Tibial artery (tissue), 4 donors: ENCODE results near the gene WDR7.

Source experiments
- DNase-seq, 2 donors: peaks; one replicate each; pipeline ENCODE4 v3.0.0-alpha.2; 2019
- H3K27ac ChIP-seq, 2 donors: fragments of 200-600 bp; sonication (generic) in 1 of 2; 1 replicate in 1 of 2; 2 replicates in 1 of 2; pipeline ENCODE4 v1.5.1; 2018 to 2019; ENCODE audit warnings: mild to moderate bottlenecking in 1 of 2
- H3K27me3 ChIP-seq, 2 donors: fragments of 200-600 bp; sonication (generic) in 1 of 2; one replicate each; pipeline versions ENCODE4 v1.5.1 to v1.6.0; 2016 to 2019
- H3K36me3 ChIP-seq, 3 donors: fragments of 200-600 bp; sonication (generic) in 2 of 3; one replicate each; pipeline ENCODE4 v1.5.1; 2016 to 2019; ENCODE audit warnings: mild to moderate bottlenecking in 2 of 3
- H3K4me1 ChIP-seq, 4 donors: fragments of 200-600 bp; sonication (generic) in 2 of 4; 1 replicate in 3 of 4; 2 replicates in 1 of 4; pipeline ENCODE4 v1.5.1; 2016 to 2019
- H3K4me3 ChIP-seq, 2 donors: fragments of 200-600 bp; sonication (generic) in 1 of 2; 1 replicate in 1 of 2; 2 replicates in 1 of 2; pipeline ENCODE4 v1.5.1; 2018 to 2019; ENCODE audit warnings: mild to moderate bottlenecking in 2 of 2
- H3K9me3 ChIP-seq, 3 donors: fragments of 200-600 bp; sonication (generic) in 1 of 3; one replicate each; pipeline ENCODE4 v1.5.1; 2016 to 2019
- intact Hi-C: fragments of 100-400 bp; cut with DNase I; formaldehyde crosslinking; loops from one replicate; pipeline ENCODE4 v1.15.0; 2023; ENCODE audit warnings: low total_unique reads
- TF ChIP-seq, protein P1 (sequence below), 2 experiments: fragments of 200-600 bp in 1 of 2; fragments of 450-650 bp in 1 of 2; IDR thresholded peaks; one replicate each; pipeline ENCODE4 v1.5.1; 2017 to 2019; ENCODE audit warnings: antibody characterized with exemption in 2 of 2, mild to moderate bottlenecking in 1 of 2, moderate library complexity in 1 of 2

Gene WDR7

DNA sequence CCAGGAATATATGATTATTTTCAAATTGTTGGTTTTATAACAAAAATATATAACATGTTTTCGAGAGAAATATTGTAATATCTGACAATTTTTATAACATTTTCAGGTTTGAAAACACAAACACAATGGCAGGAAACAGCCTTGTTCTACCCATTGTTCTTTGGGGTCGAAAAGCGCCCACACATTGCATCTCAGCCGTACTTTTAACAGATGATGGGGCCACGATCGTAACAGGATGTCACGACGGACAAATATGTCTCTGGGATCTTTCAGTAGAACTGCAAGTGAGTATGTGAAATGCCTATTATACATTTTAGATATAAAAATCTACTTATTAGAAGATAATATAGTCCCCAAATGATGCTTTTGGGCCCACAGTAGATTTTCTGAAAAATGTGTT, 21.2 kb downstream of the WDR7 start:
- no peak for DNase-seq
- intact Hi-C loops: no loop called here
- no peak overlapping the region for H3K27ac ChIP-seq
- H3K36me3 ChIP-seq: peaks cover 0 to 9% (median 6%) of the 10 kb centered on the region in 3 donors
- no peak overlapping the region for H3K4me3 ChIP-seq
- H3K4me1 ChIP-seq: no peaks in the 10 kb centered on the region
- no peaks in the 10 kb centered on the region for H3K27me3 ChIP-seq
- no peaks in the 10 kb centered on the region for H3K9me3 ChIP-seq
- TF ChIP-seq, protein P1, sequence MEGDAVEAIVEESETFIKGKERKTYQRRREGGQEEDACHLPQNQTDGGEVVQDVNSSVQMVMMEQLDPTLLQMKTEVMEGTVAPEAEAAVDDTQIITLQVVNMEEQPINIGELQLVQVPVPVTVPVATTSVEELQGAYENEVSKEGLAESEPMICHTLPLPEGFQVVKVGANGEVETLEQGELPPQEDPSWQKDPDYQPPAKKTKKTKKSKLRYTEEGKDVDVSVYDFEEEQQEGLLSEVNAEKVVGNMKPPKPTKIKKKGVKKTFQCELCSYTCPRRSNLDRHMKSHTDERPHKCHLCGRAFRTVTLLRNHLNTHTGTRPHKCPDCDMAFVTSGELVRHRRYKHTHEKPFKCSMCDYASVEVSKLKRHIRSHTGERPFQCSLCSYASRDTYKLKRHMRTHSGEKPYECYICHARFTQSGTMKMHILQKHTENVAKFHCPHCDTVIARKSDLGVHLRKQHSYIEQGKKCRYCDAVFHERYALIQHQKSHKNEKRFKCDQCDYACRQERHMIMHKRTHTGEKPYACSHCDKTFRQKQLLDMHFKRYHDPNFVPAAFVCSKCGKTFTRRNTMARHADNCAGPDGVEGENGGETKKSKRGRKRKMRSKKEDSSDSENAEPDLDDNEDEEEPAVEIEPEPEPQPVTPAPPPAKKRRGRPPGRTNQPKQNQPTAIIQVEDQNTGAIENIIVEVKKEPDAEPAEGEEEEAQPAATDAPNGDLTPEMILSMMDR (IDR thresholded peaks at IDR 0.05): no peak

DNA sequence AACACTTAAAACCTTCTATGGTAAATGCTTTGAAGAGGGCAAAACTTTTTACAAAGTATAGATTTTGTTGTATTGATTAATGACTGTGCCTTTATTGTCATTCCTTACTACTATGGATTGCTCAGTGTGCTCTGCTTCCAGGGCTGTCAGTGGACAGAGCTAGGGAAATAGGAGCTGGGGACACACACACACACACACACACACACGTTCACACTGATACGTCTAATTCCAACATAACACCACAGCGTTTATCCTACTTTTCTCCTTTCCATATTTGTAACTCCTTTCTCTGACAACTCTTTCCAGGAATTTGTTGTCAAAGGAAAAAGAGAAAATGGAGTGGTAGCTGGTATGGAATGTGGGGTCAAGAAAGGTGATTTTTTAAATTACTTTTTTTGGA, 21.8 kb downstream of the WDR7 start:
- no peaks in the 10 kb centered on the region for H3K4me1 ChIP-seq
- DNase-seq: no peak
- H3K4me3 ChIP-seq: no peak overlapping the region
- no peaks in the 10 kb centered on the region for H3K9me3 ChIP-seq
- H3K27me3 ChIP-seq: no peaks in the 10 kb centered on the region
- H3K36me3 ChIP-seq: peaks cover 0 to 9% (median 6%) of the 10 kb centered on the region in 3 donors
- intact Hi-C loops: no loop called here
- H3K27ac ChIP-seq: no peak overlapping the region
- TF ChIP-seq, protein P1 (IDR thresholded peaks at IDR 0.05): no peak

DNA sequence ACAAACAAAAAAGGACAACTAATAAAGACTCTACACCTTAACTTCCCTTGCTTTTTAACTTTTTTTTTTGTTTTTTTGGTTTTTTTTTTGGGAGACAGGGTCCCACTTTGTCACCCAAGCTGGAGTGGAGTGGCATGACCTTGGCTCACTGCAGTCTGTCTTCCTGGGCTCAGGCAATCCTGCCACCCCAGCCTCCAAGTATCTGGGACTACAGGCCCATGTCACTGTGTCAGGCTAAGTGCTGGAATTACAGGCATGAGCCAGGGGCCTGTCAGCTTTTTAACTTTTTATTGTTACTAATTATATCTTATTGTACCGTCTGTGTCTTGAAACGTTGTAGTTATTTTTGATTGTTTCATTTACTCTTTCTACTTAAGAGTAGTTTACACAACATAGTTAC, 25.5 kb downstream of the WDR7 start:
- H3K4me3 ChIP-seq: no peak overlapping the region
- intact Hi-C loops: no loop called here
- TF ChIP-seq, protein P1 (IDR thresholded peaks at IDR 0.05): no peak
- DNase-seq: no peak
- H3K27ac ChIP-seq: no peak overlapping the region
- H3K36me3 ChIP-seq: peaks cover 0 to 9% (median 6%) of the 10 kb centered on the region in 3 donors
- no peaks in the 10 kb centered on the region for H3K9me3 ChIP-seq
- H3K27me3 ChIP-seq: no peaks in the 10 kb centered on the region
- H3K4me1 ChIP-seq: no peaks in the 10 kb centered on the region

DNA sequence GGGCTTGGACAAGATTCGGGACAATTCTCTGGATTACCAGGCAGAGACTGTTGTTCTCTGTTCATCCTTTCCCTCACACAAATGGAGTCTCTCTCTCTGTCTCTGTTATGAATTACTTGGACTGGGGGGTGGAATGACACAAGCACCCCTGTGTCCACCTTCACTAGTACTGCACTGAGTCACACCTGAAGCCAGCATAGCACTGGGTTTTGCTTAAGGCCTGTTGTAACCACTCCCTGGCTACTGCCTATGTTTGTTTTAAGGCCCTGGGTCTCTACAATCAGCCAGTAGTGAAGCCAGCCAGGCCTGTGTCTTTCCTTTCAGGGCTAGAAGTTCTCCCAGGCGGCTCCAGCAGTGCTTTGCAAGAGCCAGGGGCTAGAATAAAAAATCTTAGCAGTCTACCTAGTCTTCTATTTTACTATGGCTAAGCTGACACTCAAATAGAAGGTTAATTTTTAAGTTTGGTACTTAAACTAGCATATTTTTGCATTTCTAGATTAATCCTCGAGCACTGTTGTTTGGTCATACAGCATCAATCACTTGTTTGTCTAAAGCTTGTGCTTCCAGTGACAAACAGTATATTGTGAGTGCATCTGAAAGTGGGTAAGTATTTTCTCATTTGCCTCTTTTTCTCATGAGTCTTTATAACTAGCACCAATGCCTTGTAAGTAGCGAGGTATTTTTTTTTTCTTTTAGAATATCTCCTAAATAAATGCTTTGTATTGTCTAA, 27.8 kb downstream of the WDR7 start:
- Histone ChIP-seq H3K27me3 (no peaks in the 10 kb centered on the region), H3K36me3 (peaks cover 0 to 10% (median 9%) of the 10 kb centered on the region in 3 donors), H3K27ac (no peak overlapping the region), H3K4me3 (no peak overlapping the region), H3K9me3 (no peaks in the 10 kb centered on the region), H3K4me1 (no peaks in the 10 kb centered on the region)
- DNase-seq: no peak
- intact Hi-C loops: no loop called here
- TF ChIP-seq, protein P1 (IDR thresholded peaks at IDR 0.05): no peak

DNA sequence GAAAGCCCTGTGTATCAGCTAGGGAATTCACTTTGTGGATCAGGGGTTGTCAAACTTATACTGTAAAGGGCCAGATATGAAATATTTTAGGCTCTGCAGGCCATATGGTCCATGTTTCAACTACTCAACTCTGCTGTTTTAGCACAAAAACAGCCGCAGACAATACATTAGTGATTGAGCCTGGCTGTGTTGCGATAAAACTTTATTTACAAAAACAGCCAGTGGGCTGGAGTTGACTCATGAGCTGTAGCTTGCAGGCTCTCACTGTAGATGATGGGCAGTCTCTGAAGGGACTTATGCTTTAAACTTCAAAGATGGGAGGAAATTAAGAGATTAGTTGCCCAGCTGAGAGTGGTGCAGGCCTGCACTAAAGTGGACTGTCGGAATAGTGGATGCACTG, 33.1 kb downstream of the WDR7 start:
- intact Hi-C loops: no loop called here
- H3K36me3 ChIP-seq: peaks cover 15 to 33% (median 30%) of the 10 kb centered on the region in 3 donors
- no peaks in the 10 kb centered on the region for H3K4me1 ChIP-seq
- H3K9me3 ChIP-seq: no peaks in the 10 kb centered on the region
- H3K4me3 ChIP-seq: no peak overlapping the region
- no peak for DNase-seq
- no peaks in the 10 kb centered on the region for H3K27me3 ChIP-seq
- TF ChIP-seq, protein P1 (IDR thresholded peaks at IDR 0.05): no peak
- no peak overlapping the region for H3K27ac ChIP-seq
